Measurements from ENCODE around the gene E2F6. TPM values are rescaled to one million over a fixed set of nuclear protein-coding genes. Genes with fewer than 3 reads are reported as not detected.

E2F6 gene
- total RNA-seq, 1 experiment from 2014 or later, result 21.8 TPM

- H4K8ac ChIP-seq (replicated peaks; ENCODE audit: insufficient read length, low read depth, low read length), result no peak overlapping the region
- H3K23ac ChIP-seq (ENCODE audit: insufficient read length, low read depth, low read length), result no peak overlapping the region
- H3K4me3 Mint-ChIP-seq, result no peak overlapping the region
- no peak overlapping the region for H2BK5ac ChIP-seq (ENCODE audit: insufficient read length, low read length)
- no peak overlapping the region for H4K5ac ChIP-seq (ENCODE audit: insufficient read length, low read depth, low read length)
- H2BK120ac ChIP-seq (ENCODE audit: low read depth, low read length, poor library complexity, severe bottlenecking), result no peak overlapping the region
- H3K27me3 Mint-ChIP-seq (ENCODE audit: low read depth), result no peaks in the 10 kb centered on the region; the same call in 1 of the 2 replicates
- no peaks in the 10 kb centered on the region for H3K9me3 ChIP-seq (ENCODE audit: control insufficient read depth, low read depth, low read length)
- WGBS (ENCODE audit: extremely low coverage, insufficient read length, low lambda C conversion rate), result no CpG with 5 or more reads among the region's 2 CpGs
- H3T11ph ChIP-seq (ENCODE audit: low read length), result no peak overlapping the region
- no peak overlapping the region for H3K27ac Mint-ChIP-seq
- no peak overlapping the region for H3K56ac ChIP-seq (ENCODE audit: insufficient read length, low read depth, low read length)
- H3K4me2 ChIP-seq (ENCODE audit: insufficient read depth, insufficient read length, low read length), result no peak overlapping the region
- no peak overlapping the region for H3K27ac ChIP-seq (ENCODE audit: insufficient read length, low read depth, low read length)
- no peak overlapping the region for H3K14ac ChIP-seq (ENCODE audit: insufficient read depth, low read length)
- H3K9ac ChIP-seq (ENCODE audit: extremely low read depth, insufficient read length, low read length), result no peak overlapping the region
- no peak for TF ChIP-seq CTCF (conservative IDR thresholded peaks at IDR 0.05)
- peaks cover 4 to 5% of the 10 kb centered on the region in 2 experiments for H3K9me3 Mint-ChIP-seq
- no peaks in the 10 kb centered on the region; the same call in 1 of the 2 replicates for H3K4me1 ChIP-seq (ENCODE audit: insufficient read depth, low read length)
- no peaks in the 10 kb centered on the region for H3K27me3 ChIP-seq (ENCODE audit: insufficient read depth, low read length)
- no peak overlapping the region for H2BK12ac ChIP-seq (ENCODE audit: insufficient read length, low read depth, low read length)
- H4K91ac ChIP-seq (ENCODE audit: insufficient read length, low read depth, low read length), result no peak overlapping the region
- no peak overlapping the region for H3K4ac ChIP-seq (ENCODE audit: low read depth, low read length)
- H3K18ac ChIP-seq (ENCODE audit: insufficient read length, low read depth, low read length), result no peak overlapping the region
- H3K4me1 Mint-ChIP-seq, result peaks cover 32 to 34% of the 10 kb centered on the region in 2 experiments
- H3K23me2 ChIP-seq (ENCODE audit: insufficient read length, low read depth, low read length, poor library complexity, severe bottlenecking), result no peaks in the 10 kb centered on the region
- H2BK20ac ChIP-seq (ENCODE audit: low read depth, low read length, poor library complexity, severe bottlenecking), result no peak overlapping the region
- H2AK5ac ChIP-seq (ENCODE audit: insufficient read length, low read length), result no peak overlapping the region
- no peak for DNase-seq
- H3K79me1 ChIP-seq (ENCODE audit: insufficient read depth, low read depth, low read length, poor library complexity, severe bottlenecking), result no peaks in the 10 kb centered on the region
- H4K20me1 ChIP-seq (ENCODE audit: control insufficient read depth, insufficient read depth, insufficient read length), result no peaks in the 10 kb centered on the region
- H3K36me3 Mint-ChIP-seq (ENCODE audit: insufficient read depth in 1 of 3, low read depth in 3 of 3), result peaks cover 5 to 6% (median 5%) of the 10 kb centered on the region in 3 experiments; a peak in 6 of 7 replicates
- no peak overlapping the region for H2AFZ ChIP-seq (ENCODE audit: low read length)
- H3K79me2 ChIP-seq (ENCODE audit: insufficient read depth, low read length), result peaks cover 2% of the 10 kb centered on the region; the same call in 1 of the 2 replicates
- no peak overlapping the region for H2BK15ac ChIP-seq (ENCODE audit: low read depth, low read length)
Measured at GRCh38 chr2:11494310-11494709, 28.3 kb upstream of the E2F6 start.

All from H9 (cell line).